Stromal cell of bone marrow (primary cell): ENCODE measurements around the gene GART.

ENCODE experiments used
- DNase-seq: peaks from one replicate; pipeline ENCODE4 v3.0.0-alpha.2; 2012; ENCODE audit warnings: low read depth

Gene GART

DNA sequence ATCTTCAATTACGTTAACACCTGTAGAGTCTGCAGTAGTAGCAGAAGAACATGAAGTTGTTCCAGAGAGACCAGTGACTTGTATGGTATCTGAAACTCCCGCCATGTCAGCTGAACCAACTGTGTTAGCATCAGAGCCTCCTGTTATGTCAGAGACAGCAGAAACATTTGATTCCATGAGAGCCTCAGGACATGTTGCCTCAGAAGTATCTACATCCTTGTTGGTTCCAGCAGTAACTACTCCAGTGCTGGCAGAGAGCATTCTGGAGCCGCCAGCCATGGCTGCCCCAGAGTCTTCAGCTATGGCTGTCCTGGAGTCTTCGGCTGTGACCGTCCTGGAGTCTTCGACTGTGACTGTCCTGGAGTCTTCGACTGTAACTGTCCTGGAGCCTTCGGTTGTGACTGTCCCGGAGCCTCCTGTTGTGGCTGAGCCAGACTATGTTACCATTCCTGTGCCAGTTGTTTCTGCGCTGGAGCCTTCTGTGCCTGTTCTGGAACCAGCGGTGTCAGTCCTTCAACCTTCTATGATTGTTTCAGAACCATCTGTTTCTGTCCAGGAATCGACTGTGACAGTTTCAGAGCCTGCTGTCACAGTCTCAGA is 11.2 kb upstream of the GART start:
- no peak for DNase-seq

- no peak for DNase-seq
These were observed 10.4 kb upstream of the GART start for GRCh38 chr21:33552093-33552998.

- DNase-seq, result no peak
These were observed 9.7 kb upstream of the GART start for GRCh38 chr21:33551664-33552063.

- no peak for DNase-seq
These were observed 9.1 kb upstream of the GART start for GRCh38 chr21:33550772-33551660.

DNA sequence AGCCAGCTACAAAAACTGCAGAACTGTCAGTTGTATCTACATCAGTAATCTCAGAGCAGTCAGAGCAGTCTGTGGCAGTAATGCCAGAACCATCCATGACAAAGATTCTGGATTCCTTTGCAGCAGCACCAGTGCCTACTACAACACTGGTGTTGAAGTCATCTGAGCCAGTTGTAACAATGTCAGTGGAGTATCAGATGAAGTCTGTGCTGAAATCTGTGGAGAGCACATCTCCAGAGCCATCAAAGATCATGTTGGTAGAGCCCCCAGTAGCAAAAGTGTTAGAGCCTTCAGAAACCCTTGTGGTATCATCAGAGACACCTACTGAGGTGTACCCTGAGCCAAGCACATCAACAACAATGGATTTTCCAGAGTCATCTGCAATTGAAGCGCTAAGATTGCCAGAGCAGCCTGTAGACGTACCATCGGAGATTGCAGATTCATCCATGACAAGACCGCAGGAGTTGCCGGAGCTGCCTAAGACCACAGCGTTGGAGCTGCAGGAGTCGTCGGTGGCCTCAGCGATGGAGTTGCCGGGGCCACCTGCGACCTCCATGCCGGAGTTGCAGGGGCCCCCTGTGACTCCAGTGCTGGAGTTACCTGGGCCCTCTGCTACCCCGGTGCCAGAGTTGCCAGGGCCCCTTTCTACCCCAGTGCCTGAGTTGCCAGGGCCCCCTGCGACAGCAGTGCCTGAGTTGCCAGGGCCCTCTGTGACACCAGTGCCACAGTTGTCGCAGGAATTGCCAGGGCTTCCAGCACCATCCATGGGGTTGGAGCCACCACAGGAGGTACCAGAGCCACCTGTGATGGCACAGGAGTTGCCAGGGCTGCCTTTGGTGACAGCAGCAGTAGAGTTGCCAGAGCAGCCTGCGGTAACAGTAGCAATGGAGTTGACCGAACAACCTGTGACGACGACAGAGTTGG is 8.2 kb upstream of the GART start:
- DNase-seq, result no peak

GRCh38 chr21:33546086-33546485 is 4.2 kb upstream of the GART start:
- no peak for DNase-seq

GRCh38 chr21:33544451-33545195 is 2.7 kb upstream of the GART start:
- DNase-seq, result no peak

GRCh38 chr21:33543505-33544129 is 1.7 kb upstream of the GART start:
- DNase-seq, result no peak

GRCh38 chr21:33542640-33543504 is 955 bp upstream of the GART start, which contains the start of gene SON:
Gene SON, plus strand, starts transcription at chr21:33543038. Its CDS starts 55 bp downstream, at chr21:33543093.
- DNase-seq, result peak; percentile 99

GRCh38 chr21:33541105-33541711 is 709 bp downstream of the GART start:
- DNase-seq, result no peak

DNA sequence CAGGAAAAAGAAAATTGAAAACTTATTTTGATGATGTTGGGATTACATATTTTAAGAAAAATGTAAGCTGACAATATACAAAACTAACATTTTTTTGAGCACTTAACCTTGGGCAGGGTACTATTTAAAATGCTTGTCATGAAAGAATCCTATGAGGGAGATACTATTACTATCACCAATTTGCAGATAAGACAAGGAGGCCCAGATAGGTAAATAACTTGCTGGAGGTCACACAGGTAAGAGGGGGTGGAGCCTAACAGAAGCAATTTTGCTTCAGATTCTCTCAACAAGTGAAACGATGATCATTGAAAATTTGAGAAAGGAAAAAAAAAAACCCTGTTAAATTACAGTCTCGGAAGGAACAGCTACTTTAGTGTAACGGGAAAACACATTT is 1.2 kb downstream of the GART start:
- DNase-seq, result no peak

GRCh38 chr21:33539616-33540015 is 2.3 kb downstream of the GART start:
- DNase-seq, result peak; percentile 41

- no peak for DNase-seq
These were observed 4.7 kb downstream of the GART start for GRCh38 chr21:33537212-33537611.

GRCh38 chr21:33531007-33531406 is 10.9 kb downstream of the GART start:
- DNase-seq, result no peak

GRCh38 chr21:33522953-33523349 is 19.0 kb downstream of the GART start:
- DNase-seq, result no peak

DNA sequence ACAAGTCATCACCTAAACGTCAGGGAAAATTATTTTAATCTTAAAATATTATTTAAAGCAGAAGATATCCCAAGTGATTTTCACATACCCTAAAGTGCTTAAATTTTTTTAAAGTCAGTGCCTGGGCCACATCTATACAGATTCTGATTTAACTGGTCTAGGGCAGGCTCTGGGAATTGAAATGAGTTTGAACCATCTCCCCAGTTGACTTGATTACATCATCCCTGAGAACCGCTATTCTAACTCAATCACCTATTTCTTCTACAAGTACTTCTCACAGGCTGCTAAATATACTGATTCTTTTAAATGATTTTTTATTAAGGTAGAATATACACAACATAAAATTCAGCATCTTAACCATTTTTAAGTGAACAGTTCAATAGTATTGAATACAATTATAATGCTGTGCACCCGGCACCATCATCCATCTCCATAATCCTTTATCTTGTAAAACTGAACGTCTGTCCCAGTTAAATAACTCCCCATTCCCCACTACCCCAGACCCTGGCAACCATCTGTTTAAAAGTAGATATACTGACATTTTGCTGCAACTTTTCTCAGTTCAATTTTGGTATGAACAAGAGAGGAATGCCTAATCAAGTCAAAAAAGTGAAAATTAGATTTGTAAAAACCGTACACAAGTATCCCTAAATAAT is 19.5 kb downstream of the GART start:
- DNase-seq, result no peak

DNA sequence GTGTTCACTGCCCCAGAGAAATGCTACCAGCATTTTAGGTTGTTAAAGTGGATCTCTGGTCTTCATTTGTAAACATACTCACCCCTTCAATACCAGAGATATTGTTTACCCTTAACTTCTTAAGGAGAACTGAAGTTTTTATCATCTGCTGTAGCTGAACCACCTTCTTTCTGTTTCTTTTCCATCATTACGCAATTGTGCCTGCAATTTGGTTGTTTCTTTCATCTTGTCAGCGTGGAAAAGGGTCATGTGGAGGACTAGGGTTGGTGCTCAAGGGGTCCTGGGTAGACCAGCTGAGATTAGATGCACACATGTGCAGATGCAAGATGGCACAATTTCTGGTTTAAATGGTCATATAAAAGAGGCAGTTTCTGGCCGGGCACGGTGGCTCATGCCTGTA is 23.0 kb downstream of the GART start:
- no peak for DNase-seq

GRCh38 chr21:33514229-33514628 is 27.7 kb downstream of the GART start:
- peak; percentile 55 for DNase-seq
